ENCODE data around the gene CD46. TPM values are rescaled to one million over a fixed set of nuclear protein-coding genes. Genes with fewer than 3 reads are reported as not detected.

Gene CD46
- total RNA-seq, 1 experiment from 2014 or later: 184 TPM

- peak overlapping the region; percentile 95 for H3K27ac Mint-ChIP-seq (ENCODE audit: low read depth, unreplicated experiment)
- peaks cover 74% of the 10 kb centered on the region for H3K4me1 Mint-ChIP-seq (ENCODE audit: insufficient read depth, unreplicated experiment)
- no TSS peak for BruUV-seq (replicated peaks)
- peaks cover 97% of the 10 kb centered on the region for H3K36me3 Mint-ChIP-seq (ENCODE audit: insufficient read depth, unreplicated experiment)
- CTCF ChIA-PET: interaction anchor here (0.7 to 5.6 kb wide), 9 partner anchors 10 to 358 kb away, joined by 3 to 59 read pairs (median 4); no protein-coding TSS in a partner anchor
- no peak overlapping the region for H3K4me3 Mint-ChIP-seq (ENCODE audit: unreplicated experiment)
- H3K27me3 Mint-ChIP-seq (ENCODE audit: insufficient read depth, unreplicated experiment): no peaks in the 10 kb centered on the region
- intact Hi-C loops (cut with micrococcal nuclease): no loop called here
- TF ChIP-seq CTCF (IDR thresholded peaks at IDR 0.05; ENCODE audit: unreplicated experiment): no peak
- POLR2A ChIA-PET: interaction anchor here (0.7 to 5.3 kb wide), 9 partner anchors 10 to 154 kb away, joined by 3 to 102 read pairs (median 4); no protein-coding TSS in a partner anchor
- no peak for DNase-seq (ENCODE audit: unreplicated experiment)
- H3K9me3 Mint-ChIP-seq (ENCODE audit: unreplicated experiment): no peaks in the 10 kb centered on the region
Observed at GRCh38 chr1:207808911-207809555, 57.2 kb downstream of the CD46 start.

DNA sequence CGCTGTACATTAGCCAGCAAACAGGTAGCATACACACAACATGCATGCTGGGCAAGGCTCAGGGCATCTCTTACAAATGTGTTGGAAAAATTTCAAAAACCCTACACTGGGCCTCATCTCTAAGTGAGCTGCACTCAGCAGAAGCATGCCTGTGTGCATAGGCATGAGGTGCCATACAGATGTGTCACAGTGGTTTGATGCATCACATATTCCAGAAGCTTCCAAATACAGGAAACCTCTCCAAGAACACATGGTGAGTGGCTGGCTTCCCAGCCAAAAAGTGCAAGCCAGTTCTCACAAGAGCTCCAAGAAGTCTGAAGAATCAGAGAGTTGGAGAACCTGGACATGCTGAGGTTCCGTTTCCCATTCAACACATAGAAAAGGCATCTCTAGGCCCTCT, 58.3 kb downstream of the CD46 start:
- CTCF ChIA-PET: interaction anchor here (0.6 to 5.6 kb wide), 12 partner anchors 9 to 1503 kb away, joined by 3 to 59 read pairs (median 6); partner anchors contain the start of gene CD46
- TF ChIP-seq CTCF (IDR thresholded peaks at IDR 0.05; ENCODE audit: unreplicated experiment): no peak
- no peaks in the 10 kb centered on the region for H3K27me3 Mint-ChIP-seq (ENCODE audit: insufficient read depth, unreplicated experiment)

GRCh38 chr1:207810606-207811295, 58.9 kb downstream of the CD46 start:
- CTCF ChIA-PET: interaction anchor here (0.6 to 5.6 kb wide), 12 partner anchors 9 to 1502 kb away, joined by 3 to 59 read pairs (median 6); partner anchors contain the start of gene CD46

More for the DNA sequence above, 58.3 kb downstream of the CD46 start:
- Mint-ChIP-seq H3K4me3 (ENCODE audit: unreplicated experiment) (no peak overlapping the region), H3K4me1 (ENCODE audit: insufficient read depth, unreplicated experiment) (peaks cover 77% of the 10 kb centered on the region), H3K9me3 (ENCODE audit: unreplicated experiment) (no peaks in the 10 kb centered on the region), H3K27ac (ENCODE audit: low read depth, unreplicated experiment) (peak overlapping the region; percentile 95), H3K36me3 (ENCODE audit: insufficient read depth, unreplicated experiment) (peaks cover 97% of the 10 kb centered on the region)
- no TSS peak for BruUV-seq (replicated peaks)
- no peak for DNase-seq (ENCODE audit: unreplicated experiment)
- POLR2A ChIA-PET: interaction anchor here (0.8 to 5.3 kb wide), 7 partner anchors 11 to 66 kb away, joined by 3 to 102 read pairs (median 4); partner anchors contain the start of gene CD46
- intact Hi-C loops (cut with micrococcal nuclease): no loop called here

More at GRCh38 chr1:207810606-207811295, 58.9 kb downstream of the CD46 start:
- Mint-ChIP-seq H3K27me3 (ENCODE audit: insufficient read depth, unreplicated experiment) (no peaks in the 10 kb centered on the region), H3K4me1 (ENCODE audit: insufficient read depth, unreplicated experiment) (peaks cover 76% of the 10 kb centered on the region), H3K36me3 (ENCODE audit: insufficient read depth, unreplicated experiment) (peaks cover 97% of the 10 kb centered on the region), H3K9me3 (ENCODE audit: unreplicated experiment) (no peaks in the 10 kb centered on the region), H3K4me3 (ENCODE audit: unreplicated experiment) (no peak overlapping the region), H3K27ac (ENCODE audit: low read depth, unreplicated experiment) (peak overlapping the region; percentile 95)
- POLR2A ChIA-PET: interaction anchor here (0.8 to 5.3 kb wide), 8 partner anchors 8 to 65 kb away, joined by 3 to 102 read pairs (median 4); partner anchors contain the start of gene CD46
- intact Hi-C loops (cut with micrococcal nuclease): no loop called here
- no peak for DNase-seq (ENCODE audit: unreplicated experiment)
- no TSS peak for BruUV-seq (replicated peaks)
- TF ChIP-seq CTCF (IDR thresholded peaks at IDR 0.05; ENCODE audit: unreplicated experiment): no peak

Measured in MCF 10A (cell line).